ENCODE data around the gene WDR72. TPM values are rescaled to one million over a fixed set of nuclear protein-coding genes. Genes with fewer than 3 reads are reported as not detected.

WDR72 gene
- total and polyA plus RNA-seq, 3 experiments from 2014 or later, result not detected

DNA sequence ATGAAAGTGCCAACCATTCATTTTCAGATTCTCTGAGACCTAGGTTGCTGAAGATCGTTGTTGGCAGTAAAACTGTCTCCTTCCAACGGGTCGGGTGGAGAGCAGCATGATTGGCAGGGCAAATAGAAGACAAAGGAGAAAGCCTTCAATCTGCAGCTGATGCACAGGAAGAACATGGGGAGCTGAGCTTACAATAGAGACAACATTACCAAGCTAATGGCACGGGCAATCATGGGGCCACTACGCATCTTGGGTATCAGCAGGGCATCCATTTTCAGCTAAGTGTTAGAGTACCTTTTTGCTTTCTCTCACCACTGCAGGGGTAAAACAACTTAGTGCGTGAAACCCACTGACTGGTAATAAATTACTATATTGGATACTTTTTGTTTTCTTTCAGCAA lies 114.8 kb downstream of the WDR72 start:
- DNase-seq, result no peak
- H3K27me3 Mint-ChIP-seq, result no peaks in the 10 kb centered on the region
- H3K4me1 Mint-ChIP-seq, result no peaks in the 10 kb centered on the region
- no peak overlapping the region for H3K27ac Mint-ChIP-seq
- Histone ChIP-seq H3K27me3 (ENCODE audit: insufficient read depth, low read length, poor library complexity, severe bottlenecking) (no peaks in the 10 kb centered on the region), H3K27ac (ENCODE audit: low read depth, low read length) (no peak overlapping the region), H3K4me1 (ENCODE audit: insufficient read depth, low read length) (no peaks in the 10 kb centered on the region), H3K36me3 (ENCODE audit: insufficient read depth, low read length) (no peaks in the 10 kb centered on the region), H3K9me3 (ENCODE audit: low read length) (no peaks in the 10 kb centered on the region), H3K4me3 (ENCODE audit: low read length) (no peak overlapping the region)
- no peak overlapping the region for H3K4me3 Mint-ChIP-seq
- ChIA-PET POLR2A (no interaction called here), CTCF (no interaction called here)
- peaks cover 0 to 1% (median 0%) of the 10 kb centered on the region in 5 donors for H3K9me3 Mint-ChIP-seq
- H3K36me3 Mint-ChIP-seq, result no peaks in the 10 kb centered on the region

DNA sequence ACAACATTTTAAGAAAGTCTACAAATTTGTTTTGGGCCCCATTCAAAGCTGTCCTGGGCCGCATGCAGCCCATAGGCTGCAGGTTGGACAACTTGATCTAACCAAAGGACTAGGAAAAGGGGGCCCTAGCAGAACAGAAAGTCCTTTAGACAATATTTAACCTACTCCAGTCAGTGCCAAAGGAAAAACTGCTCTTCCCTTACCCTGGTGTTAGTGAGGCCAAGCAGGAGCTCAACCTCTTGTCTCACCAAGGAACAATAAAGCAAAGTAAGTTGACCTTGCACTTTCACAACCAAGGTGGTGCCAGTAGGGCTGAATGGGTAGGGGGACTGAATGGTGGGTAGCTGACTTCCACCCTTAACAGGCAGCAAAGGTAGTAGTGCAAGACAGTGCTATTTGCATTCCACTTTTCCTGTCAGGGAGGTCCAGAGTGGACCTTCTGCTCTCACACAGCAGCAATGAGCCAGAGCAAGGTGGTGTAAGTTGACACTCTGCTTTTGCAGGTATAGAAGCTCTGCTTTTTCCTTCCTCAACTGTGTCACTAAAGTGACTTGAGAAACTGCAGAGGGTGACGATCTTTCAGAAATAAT lies 124.9 kb downstream of the WDR72 start:
- no peaks in the 10 kb centered on the region for H3K27me3 ChIP-seq (ENCODE audit: insufficient read depth, low read length, poor library complexity, severe bottlenecking)
- Mint-ChIP-seq H3K27me3 (peaks cover 0 to 7% of the 10 kb centered on the region in 2 donors), H3K4me3 (no peak overlapping the region), H3K4me1 (no peaks in the 10 kb centered on the region), H3K27ac (no peak overlapping the region), H3K9me3 (peaks cover 0 to 25% (median 6%) of the 10 kb centered on the region in 5 donors), H3K36me3 (peaks cover 0 to 3% (median 0%) of the 10 kb centered on the region in 3 donors)
- POLR2A ChIA-PET, result no interaction called here
- no peak overlapping the region for H3K4me3 ChIP-seq (ENCODE audit: low read length)
- no peaks in the 10 kb centered on the region for H3K36me3 ChIP-seq (ENCODE audit: insufficient read depth, low read length)
- H3K4me1 ChIP-seq (ENCODE audit: insufficient read depth, low read length), result no peaks in the 10 kb centered on the region
- H3K9me3 ChIP-seq (ENCODE audit: low read length), result no peaks in the 10 kb centered on the region
- no peak for DNase-seq
- CTCF ChIA-PET, result no interaction called here
- no peak overlapping the region for H3K27ac ChIP-seq (ENCODE audit: low read depth, low read length)

DNA sequence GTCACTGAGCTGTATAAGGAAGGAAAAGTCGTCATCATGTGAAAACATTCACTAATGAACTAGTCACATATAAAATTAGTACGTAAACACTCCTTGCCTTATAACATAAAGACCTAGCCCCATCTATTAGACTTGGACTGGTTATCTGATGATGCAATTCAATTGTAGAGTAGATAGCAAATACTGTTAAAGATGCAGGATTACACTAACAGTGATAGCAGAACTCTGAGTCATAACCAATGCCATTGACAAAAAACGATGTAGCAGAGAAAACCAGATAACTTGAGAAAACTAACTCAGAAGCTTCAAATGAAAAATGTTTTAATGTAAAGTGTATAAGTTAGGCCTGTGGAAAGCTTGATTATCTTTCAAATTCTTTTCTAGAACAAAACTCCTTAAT lies 132.2 kb downstream of the WDR72 start:
- Histone ChIP-seq H3K4me3 (ENCODE audit: low read length) (no peak overlapping the region), H3K27ac (ENCODE audit: low read depth, low read length) (no peak overlapping the region), H3K4me1 (ENCODE audit: insufficient read depth, low read length) (no peaks in the 10 kb centered on the region), H3K27me3 (ENCODE audit: insufficient read depth, low read length, poor library complexity, severe bottlenecking) (no peaks in the 10 kb centered on the region), H3K9me3 (ENCODE audit: low read length) (no peaks in the 10 kb centered on the region), H3K36me3 (ENCODE audit: insufficient read depth, low read length) (no peaks in the 10 kb centered on the region)
- Mint-ChIP-seq H3K9me3 (peaks cover 0 to 15% (median 4%) of the 10 kb centered on the region in 5 donors), H3K27me3 (peaks cover 0 to 6% of the 10 kb centered on the region in 2 donors), H3K36me3 (peaks cover 0 to 3% (median 0%) of the 10 kb centered on the region in 3 donors), H3K4me3 (no peak overlapping the region), H3K27ac (no peak overlapping the region), H3K4me1 (no peaks in the 10 kb centered on the region)
- no peak for DNase-seq
- CTCF ChIA-PET, result no interaction called here
- POLR2A ChIA-PET, result no interaction called here

DNA sequence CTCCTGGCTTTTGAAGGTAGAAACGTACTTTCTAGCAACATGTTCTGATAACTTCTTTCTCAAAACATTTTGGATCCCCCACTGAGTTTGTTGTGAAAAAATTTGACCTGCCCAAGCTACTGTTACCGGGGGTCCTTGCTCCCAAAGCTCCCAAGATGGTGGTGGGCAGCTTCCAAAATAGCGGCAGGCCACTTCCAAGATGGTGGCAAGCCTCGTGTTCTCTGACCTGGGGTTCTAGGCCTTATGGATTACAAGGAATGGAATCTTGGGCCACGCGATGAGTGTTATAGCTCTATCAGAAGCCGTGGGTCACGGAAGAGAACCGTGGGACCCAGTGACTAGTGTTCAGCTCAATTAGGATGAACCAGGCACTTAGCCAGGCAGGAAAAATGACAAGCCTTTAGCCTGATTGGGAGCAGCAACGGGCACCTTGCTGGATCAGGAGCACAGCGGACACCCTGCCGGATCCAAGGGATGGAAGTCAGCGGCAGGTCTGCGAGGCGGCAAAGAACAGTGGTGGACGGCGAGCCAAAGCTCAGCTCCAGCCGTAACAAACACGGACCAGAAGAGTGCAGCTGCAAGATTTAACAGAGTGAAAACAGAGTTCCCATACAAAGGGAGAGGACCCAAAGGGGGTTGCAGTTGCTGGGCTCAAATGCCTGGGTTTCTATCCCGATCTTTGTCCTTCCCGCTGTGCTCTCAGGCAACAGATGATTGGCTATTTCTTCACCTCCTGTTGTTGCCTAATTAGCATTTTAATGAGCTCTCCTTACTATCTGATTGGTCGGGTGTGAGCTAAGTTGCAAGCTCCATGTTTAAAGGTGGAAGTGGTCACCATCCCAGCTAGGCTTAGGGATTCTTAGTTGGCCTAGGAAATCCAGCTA lies 133.3 kb downstream of the WDR72 start:
- H3K4me1 ChIP-seq (ENCODE audit: insufficient read depth, low read length), result no peaks in the 10 kb centered on the region
- no peaks in the 10 kb centered on the region for H3K9me3 ChIP-seq (ENCODE audit: low read length)
- H3K36me3 Mint-ChIP-seq, result no peaks in the 10 kb centered on the region
- H3K4me3 ChIP-seq (ENCODE audit: low read length), result no peak overlapping the region
- H3K27me3 Mint-ChIP-seq, result peaks cover 0 to 3% of the 10 kb centered on the region in 2 donors
- ChIA-PET POLR2A (no interaction called here), CTCF (no interaction called here)
- H3K4me1 Mint-ChIP-seq, result no peaks in the 10 kb centered on the region
- no peaks in the 10 kb centered on the region for H3K36me3 ChIP-seq (ENCODE audit: insufficient read depth, low read length)
- H3K27ac ChIP-seq (ENCODE audit: low read depth, low read length), result no peak overlapping the region
- peak overlapping the region in 1 of 7 donors; percentile 54 for H3K4me3 Mint-ChIP-seq
- DNase-seq, result no peak
- no peak overlapping the region for H3K27ac Mint-ChIP-seq
- H3K27me3 ChIP-seq (ENCODE audit: insufficient read depth, low read length, poor library complexity, severe bottlenecking), result no peaks in the 10 kb centered on the region
- H3K9me3 Mint-ChIP-seq, result peaks cover 0 to 17% (median 0%) of the 10 kb centered on the region in 5 donors

DNA sequence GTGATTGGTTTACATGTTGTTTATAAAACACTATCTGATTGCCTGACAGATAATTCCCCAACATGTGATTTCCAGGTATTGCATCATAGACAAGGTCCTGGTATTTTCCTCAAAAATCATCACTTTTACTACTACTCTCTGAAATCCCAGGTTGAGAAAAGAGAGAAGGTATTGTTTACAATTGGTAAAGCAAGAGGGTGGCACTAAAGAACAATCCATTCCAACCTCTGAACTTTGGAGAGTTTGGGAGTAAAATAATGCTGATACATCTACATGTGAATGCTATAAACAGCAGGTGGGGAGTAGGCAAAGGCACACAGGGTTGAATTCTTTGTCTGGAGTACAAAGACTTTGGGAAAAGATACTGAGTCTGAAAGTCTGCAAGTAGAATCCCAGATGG lies 134.2 kb downstream of the WDR72 start:
- Histone ChIP-seq H3K4me3 (ENCODE audit: low read length) (no peak overlapping the region), H3K27ac (ENCODE audit: low read depth, low read length) (no peak overlapping the region), H3K9me3 (ENCODE audit: low read length) (no peaks in the 10 kb centered on the region), H3K4me1 (ENCODE audit: insufficient read depth, low read length) (no peaks in the 10 kb centered on the region), H3K27me3 (ENCODE audit: insufficient read depth, low read length, poor library complexity, severe bottlenecking) (no peaks in the 10 kb centered on the region), H3K36me3 (ENCODE audit: insufficient read depth, low read length) (no peaks in the 10 kb centered on the region)
- Mint-ChIP-seq H3K27me3 (peaks cover 0 to 3% of the 10 kb centered on the region in 2 donors), H3K4me1 (no peaks in the 10 kb centered on the region), H3K36me3 (no peaks in the 10 kb centered on the region), H3K9me3 (peaks cover 0 to 14% (median 0%) of the 10 kb centered on the region in 5 donors), H3K4me3 (no peak overlapping the region), H3K27ac (peak overlapping the region in 1 of 8 donors; percentile 22)
- ChIA-PET POLR2A (no interaction called here), CTCF (no interaction called here)
- DNase-seq, result no peak

DNA sequence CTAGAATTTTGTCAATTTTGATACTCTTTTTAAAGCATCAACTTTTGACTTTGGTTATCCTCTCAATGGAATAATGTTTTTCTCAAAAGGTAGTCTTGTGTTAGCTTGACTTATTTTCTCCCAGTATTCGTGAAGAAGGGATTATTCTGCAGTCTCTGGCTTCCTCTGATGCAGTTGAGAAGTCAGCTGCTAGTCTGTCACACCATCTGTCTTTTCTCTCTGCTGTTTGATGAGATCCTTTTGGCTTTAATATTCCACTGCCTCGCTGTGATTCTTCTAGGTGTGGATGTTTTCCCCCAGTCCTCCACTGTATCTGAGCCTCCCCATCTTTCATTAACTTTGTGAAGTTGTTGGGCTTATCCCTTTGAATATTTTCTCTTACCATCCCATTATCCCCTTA lies 141.0 kb downstream of the WDR72 start:
- Mint-ChIP-seq H3K27me3 (peaks cover 0 to 1% of the 10 kb centered on the region in 2 donors), H3K9me3 (peaks cover 0 to 14% (median 0%) of the 10 kb centered on the region in 5 donors), H3K4me3 (no peak overlapping the region), H3K27ac (no peak overlapping the region), H3K4me1 (no peaks in the 10 kb centered on the region), H3K36me3 (no peaks in the 10 kb centered on the region)
- Histone ChIP-seq H3K9me3 (ENCODE audit: low read length) (no peaks in the 10 kb centered on the region), H3K27me3 (ENCODE audit: insufficient read depth, low read length, poor library complexity, severe bottlenecking) (peaks cover 3% of the 10 kb centered on the region), H3K4me3 (ENCODE audit: low read length) (no peak overlapping the region), H3K36me3 (ENCODE audit: insufficient read depth, low read length) (no peaks in the 10 kb centered on the region), H3K27ac (ENCODE audit: low read depth, low read length) (no peak overlapping the region), H3K4me1 (ENCODE audit: insufficient read depth, low read length) (no peaks in the 10 kb centered on the region)
- ChIA-PET POLR2A (no interaction called here), CTCF (no interaction called here)
- no peak for DNase-seq

DNA sequence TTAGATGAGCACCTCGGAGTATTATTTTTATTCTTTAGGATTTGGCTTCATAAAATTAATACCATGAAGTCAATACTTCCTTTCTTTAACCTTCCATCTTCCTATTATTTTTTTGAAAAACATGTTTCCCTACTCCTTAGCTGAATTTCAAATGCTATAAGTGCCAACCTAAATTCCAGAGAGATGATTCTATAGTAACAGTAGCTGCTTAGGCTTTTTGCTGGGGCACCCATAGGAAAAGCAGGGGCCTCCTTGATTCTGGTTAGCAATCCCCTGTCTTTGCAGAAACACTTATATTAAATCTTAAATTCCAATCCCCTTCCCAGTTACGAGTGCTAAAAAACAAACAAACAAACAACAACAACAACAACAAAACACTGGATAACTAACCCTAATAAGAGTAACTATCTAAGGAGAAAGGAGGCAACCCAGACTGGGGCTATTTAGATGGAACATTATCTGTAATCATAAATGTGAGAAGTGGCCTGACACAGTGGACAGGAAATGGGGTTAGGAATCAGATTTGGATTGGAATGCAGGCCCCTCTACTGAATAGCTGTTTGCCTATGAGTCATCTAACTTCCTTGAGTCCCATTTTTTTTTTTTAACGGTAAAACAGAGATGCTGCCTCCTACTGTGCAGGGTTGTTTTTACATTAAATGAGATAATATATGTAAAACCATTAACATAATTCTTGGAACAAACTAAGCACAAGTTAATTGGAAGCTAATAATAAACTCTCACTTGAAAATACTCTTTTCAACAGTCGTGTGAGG lies 148.1 kb downstream of the WDR72 start:
- Mint-ChIP-seq H3K4me1 (no peaks in the 10 kb centered on the region), H3K4me3 (no peak overlapping the region), H3K27me3 (no peaks in the 10 kb centered on the region), H3K36me3 (no peaks in the 10 kb centered on the region), H3K27ac (no peak overlapping the region), H3K9me3 (peaks cover 0 to 8% (median 0%) of the 10 kb centered on the region in 5 donors)
- no peaks in the 10 kb centered on the region for H3K27me3 ChIP-seq (ENCODE audit: insufficient read depth, low read length, poor library complexity, severe bottlenecking)
- H3K27ac ChIP-seq (ENCODE audit: low read depth, low read length), result no peak overlapping the region
- no peak overlapping the region for H3K4me3 ChIP-seq (ENCODE audit: low read length)
- no peaks in the 10 kb centered on the region for H3K4me1 ChIP-seq (ENCODE audit: insufficient read depth, low read length)
- ChIA-PET CTCF (no interaction called here), POLR2A (no interaction called here)
- H3K36me3 ChIP-seq (ENCODE audit: insufficient read depth, low read length), result no peaks in the 10 kb centered on the region
- H3K9me3 ChIP-seq (ENCODE audit: low read length), result no peaks in the 10 kb centered on the region
- no peak for DNase-seq

DNA sequence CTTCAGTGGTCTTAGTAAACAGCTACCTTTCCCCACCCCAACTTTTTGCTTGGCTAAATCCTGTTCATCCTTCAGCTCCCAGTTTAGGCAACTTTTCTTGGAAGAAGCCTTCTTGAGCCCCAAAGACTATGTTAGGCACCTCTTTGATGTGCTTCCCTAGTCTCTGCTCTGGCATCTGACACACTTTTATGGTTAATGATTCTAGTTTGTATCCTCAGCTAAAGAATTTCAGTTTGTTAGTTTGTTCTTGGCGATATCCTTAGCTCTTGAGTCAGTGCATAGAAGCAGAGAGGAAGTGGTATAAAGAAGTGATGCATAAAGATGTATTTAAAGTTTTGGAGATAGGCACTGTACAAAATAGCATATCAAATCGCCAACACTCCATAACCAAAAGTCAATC lies 168.4 kb downstream of the WDR72 start:
- no peaks in the 10 kb centered on the region for H3K36me3 Mint-ChIP-seq
- peaks cover 0 to 2% (median 0%) of the 10 kb centered on the region in 5 donors for H3K9me3 Mint-ChIP-seq
- Histone ChIP-seq H3K36me3 (ENCODE audit: insufficient read depth, low read length) (no peaks in the 10 kb centered on the region), H3K4me1 (ENCODE audit: insufficient read depth, low read length) (no peaks in the 10 kb centered on the region), H3K9me3 (ENCODE audit: low read length) (no peaks in the 10 kb centered on the region), H3K4me3 (ENCODE audit: low read length) (no peak overlapping the region), H3K27ac (ENCODE audit: low read depth, low read length) (no peak overlapping the region), H3K27me3 (ENCODE audit: insufficient read depth, low read length, poor library complexity, severe bottlenecking) (no peaks in the 10 kb centered on the region)
- H3K4me1 Mint-ChIP-seq, result no peaks in the 10 kb centered on the region
- H3K27ac Mint-ChIP-seq, result no peak overlapping the region
- H3K27me3 Mint-ChIP-seq, result no peaks in the 10 kb centered on the region
- H3K4me3 Mint-ChIP-seq, result no peak overlapping the region
- ChIA-PET POLR2A (no interaction called here), CTCF (no interaction called here)
- DNase-seq, result no peak

Measured in CD8-positive, alpha-beta memory T cell (primary cell).